ENCODE measurements around the gene INO80E. TPM values are rescaled to one million over a fixed set of nuclear protein-coding genes. Genes with fewer than 3 reads are reported as not detected.
A peak's percentile ranks its signal among the peaks of the same experiment; 100 is the strongest.

INO80E gene
- total and polyA plus RNA-seq, 2 of the 8 experiments (the other 6 are each of a cell fraction or from before 2014, with no cell fraction given) = 43.0 to 91.2 TPM

- Histone ChIP-seq H3K9me3 (ENCODE audit: insufficient read depth in 2 of 2, low read depth in 1 of 2, low read length in 1 of 2) (no peaks in the 10 kb centered on the region), H3K4ac (replicated peaks; ENCODE audit: insufficient read length, low read depth, low read length) (no peak overlapping the region), H3K9ac (replicated peaks in 1 of 4; ENCODE audit: extremely low read depth in 1 of 4, low read depth in 3 of 4, low read length in 3 of 4) (peak overlapping the region in 1 of 4 experiments; percentile 13; a peak in 2 of 7 replicates), H2BK15ac (ENCODE audit: low read length) (no peak overlapping the region), H3K4me3 (ENCODE audit: extremely low read depth in 1 of 4, insufficient read depth in 2 of 4, low read depth in 3 of 4, low read length in 4 of 4) (no peak overlapping the region), H4K20me1 (replicated peaks in 1 of 2; ENCODE audit: control insufficient read depth in 1 of 2, insufficient read depth in 2 of 2, low read length in 2 of 2) (no peaks in the 10 kb centered on the region), H2BK120ac (replicated peaks; ENCODE audit: low read depth, low read length) (no peak overlapping the region), H3K23ac (ENCODE audit: insufficient read length) (no peak overlapping the region), H3K23me2 (ENCODE audit: low read depth, low read length) (peaks cover 7% of the 10 kb centered on the region), H2BK5ac (ENCODE audit: low read depth, low read length) (no peak overlapping the region), H3K18ac (ENCODE audit: extremely low read depth, low read length) (no peak overlapping the region), H3K27ac (ENCODE audit: low read depth, low read length) (no peak overlapping the region), H3K4me1 (replicated peaks in 1 of 4; ENCODE audit: control insufficient read depth in 3 of 4, insufficient read depth in 4 of 4, low read length in 3 of 4) (peaks cover 0 to 5% (median 4%) of the 10 kb centered on the region in 4 experiments; a peak in 3 of 7 replicates), H2AK5ac (ENCODE audit: low read depth, low read length) (no peak overlapping the region), H3K56ac (replicated peaks; ENCODE audit: insufficient read length, low read depth, low read length) (no peak overlapping the region), H3K36me3 (ENCODE audit: control insufficient read depth in 2 of 4, insufficient read depth in 4 of 4, low read length in 3 of 4) (no peaks in the 10 kb centered on the region), H3K27me3 (replicated peaks in 1 of 4; ENCODE audit: control insufficient read depth in 3 of 4, extremely low read depth in 1 of 4, insufficient read depth in 3 of 4, low read length in 3 of 4) (peaks cover 0 to 7% (median 3%) of the 10 kb centered on the region in 4 experiments; a peak in 3 of 7 replicates), H2AFZ (ENCODE audit: low read length) (no peak overlapping the region), H4K8ac (ENCODE audit: extremely low read depth, insufficient read depth, low read length) (no peak overlapping the region), H4K5ac (ENCODE audit: insufficient read length, low read depth, low read length) (no peak overlapping the region), H3K79me1 (ENCODE audit: low read depth, low read length) (no peaks in the 10 kb centered on the region), H3K14ac (ENCODE audit: insufficient read length) (no peak overlapping the region), H2BK12ac (ENCODE audit: low read depth, low read length) (no peak overlapping the region), H3K4me2 (ENCODE audit: insufficient read depth in 1 of 2, low read depth in 2 of 2, low read length in 2 of 2) (no peak overlapping the region), H4K91ac (replicated peaks; ENCODE audit: insufficient read length, low read length) (no peak overlapping the region), H3K79me2 (ENCODE audit: control insufficient read depth in 1 of 2, insufficient read depth in 2 of 2, low read length in 2 of 2) (no peaks in the 10 kb centered on the region), H2BK20ac (ENCODE audit: low read length) (no peak overlapping the region)
- no peak for DNase-seq (ENCODE audit: low read depth in 1 of 2, low spot score in 2 of 2)
- POLR2A ChIA-PET (ENCODE audit: partially characterized antibody) = no interaction called here
- CTCF ChIA-PET (ENCODE audit: partially characterized antibody) = interaction anchor here (1.8 to 2.1 kb wide), 2 partner anchors 8 to 15 kb away, joined by 6 to 11 read pairs; no protein-coding TSS in a partner anchor
- FAIRE-seq = no peak
- WGBS, 2 experiments (ENCODE audit: extremely low coverage in 1 of 2, insufficient coverage in 1 of 2, insufficient read length in 1 of 2, insufficient replicate concordance in 2 of 2, low coverage in 1 of 2, low lambda C conversion rate in 2 of 2, missing lambda C conversion rate in 1 of 2) = 89% methylated on average over 8 of the region's 8 CpGs; no CpG with 5 or more reads in 1 of the 2 experiments
- TF ChIP-seq SIX5 (IDR thresholded peaks at IDR 0.05; ENCODE audit: low read depth, low read length) (no peak), YY1 (IDR thresholded peaks at IDR 0.05; ENCODE audit: low read depth, low read length) (no peak), CTBP2 (IDR thresholded peaks at IDR 0.05; ENCODE audit: borderline replicate concordance, insufficient read depth, insufficient read length, low read length) (no peak), BRCA1 (IDR thresholded peaks at IDR 0.05; ENCODE audit: low read depth, low read length) (no peak), POLR2AphosphoS5 (IDR thresholded peaks at IDR 0.05; ENCODE audit: low read depth, low read length) (no peak)
Observed at GRCh38 chr16:30016555-30017276, 20.7 kb downstream of the INO80E start.
